GM23248 (cell line): ENCODE data around the gene SMC3. TPM values are rescaled to one million over a fixed set of nuclear protein-coding genes. Genes with fewer than 3 reads are reported as not detected.
"Not testable (repeated sequence)": the region's sequence is repeated elsewhere in the genome, so short reads cannot be mapped to it uniquely, and the experiment has no call there.

Experiments
- DNase-seq: peaks from one replicate; pipeline ENCODE4 v3.0.0-alpha.2; 2015
- H2AFZ ChIP-seq: fragments of 200-600 bp; sonication (generic); 2 replicates; pipeline ENCODE4 v1.6.1; 2016; ENCODE audit warnings: antibody characterized with exemption
- H3F3A ChIP-seq: fragments of 200-600 bp; sonication (generic); 2 replicates; pipeline ENCODE4 v1.6.1; 2016; ENCODE audit warnings: mild to moderate bottlenecking, antibody characterized with exemption, mixed run types; ENCODE audit not compliant: insufficient read depth
- H3K27ac ChIP-seq: fragments of 200-600 bp; sonication (generic); 2 replicates; pipeline ENCODE4 v1.5.1; 2016; ENCODE audit warnings: mild to moderate bottlenecking
- H3K27me3 ChIP-seq: fragments of 200-600 bp; sonication (generic); replicated peaks from 2 replicates; pipeline ENCODE4 v1.6.1; 2016; ENCODE audit warnings: mild to moderate bottlenecking; ENCODE audit not compliant: insufficient read depth
- H3K36me3 ChIP-seq: fragments of 200-600 bp; sonication (generic); 2 replicates; pipeline ENCODE4 v1.6.1; 2016; ENCODE audit warnings: low read depth, mild to moderate bottlenecking
- H3K4me1 ChIP-seq: fragments of 200-600 bp; sonication (generic); 2 replicates; pipeline ENCODE4 v1.6.1; 2016; ENCODE audit warnings: mild to moderate bottlenecking; ENCODE audit not compliant: insufficient read depth
- H3K4me2 ChIP-seq: fragments of 200-600 bp; sonication (generic); one replicate; pipeline ENCODE4 v1.6.1; 2016; ENCODE audit warnings: mild to moderate bottlenecking; ENCODE audit not compliant: unreplicated experiment
- H3K4me3 ChIP-seq: fragments of 200-600 bp; sonication (generic); 2 replicates; pipeline ENCODE4 v1.5.1; 2016; ENCODE audit warnings: mild to moderate bottlenecking
- H3K79me2 ChIP-seq: fragments of 200-600 bp; sonication (generic); 2 replicates; pipeline ENCODE4 v1.6.1; 2016; ENCODE audit warnings: mild to moderate bottlenecking; ENCODE audit not compliant: insufficient read depth
- H3K9ac ChIP-seq: fragments of 200-600 bp; sonication (generic); 2 replicates; pipeline ENCODE4 v1.6.1; 2016; ENCODE audit warnings: mild to moderate bottlenecking
- H3K9me2 ChIP-seq: fragments of 200-600 bp; sonication (generic); 2 replicates; pipeline ENCODE4 v1.6.1; 2016; ENCODE audit warnings: mixed run types, mild to moderate bottlenecking, moderate library complexity; ENCODE audit not compliant: insufficient read depth
- H3K9me3 ChIP-seq: fragments of 200-600 bp; sonication (generic); one replicate; pipeline ENCODE4 v1.6.1; 2017; ENCODE audit warnings: low read depth
- H4K20me1 ChIP-seq: fragments of 200-600 bp; sonication (generic); 2 replicates; pipeline ENCODE4 v1.6.0; 2016; ENCODE audit not compliant: insufficient read depth
- EZH2 ChIP-seq: fragments of 200-600 bp; sonication (generic); IDR thresholded peaks from 2 replicates; pipeline ENCODE4 v1.6.1; 2018; ENCODE audit warnings: antibody characterized with exemption, mild to moderate bottlenecking; ENCODE audit not compliant: insufficient read depth, poor library complexity, severe bottlenecking
- EZH2phosphoT487 ChIP-seq: fragments of 200-600 bp; sonication (generic); IDR thresholded peaks from 2 replicates; pipeline ENCODE4 v1.6.1; 2018; ENCODE audit warnings: antibody characterized with exemption, moderate library complexity, mild to moderate bottlenecking, low read depth; ENCODE audit not compliant: insufficient read depth
- WGBS, 2 experiments: methylation state at CpG; one replicate each; pipeline ENCODE4 v1.1.6; 2015 to 2017; ENCODE audit warnings: low lambda C conversion rate in 2 of 2, low coverage in 1 of 2; ENCODE audit errors: missing lambda C conversion rate in 2 of 2; 5-methylcytosine and 5-hydroxymethylcytosine counted together
- in situ Hi-C: fragments of 300-500 bp; cut with MboI; formaldehyde crosslinking; loops from 2 replicates; pipeline ENCODE4 v1.15.0; 2020
- polyA plus RNA-seq: library from polyadenylated mRNA; unstranded; fragments of >200 nt; fragmentation: Nextera tagmentation; extraction: Ambion mirVana; gene quantifications from 2 replicates; pipeline ENCODE4 v1.2.1, GENCODE V29; 2016
- total RNA-seq: library from RNA; depleted of rRNA; stranded (reverse); fragments of >200 nt; shearing (Covaris generic); gene quantifications from 2 replicates; pipeline ENCODE4 v1.2.3, GENCODE V29; 2014

Gene SMC3
- total and polyA plus RNA-seq, 2 experiments from 2014 or later, result 17.8 to 60.5 TPM

- no peak overlapping the region; the same call in 1 of the 2 replicates for H3K27ac ChIP-seq
- H3K9me3 ChIP-seq, result no peaks in the 10 kb centered on the region
- DNase-seq, result no peak
- H4K20me1 ChIP-seq, result no peaks in the 10 kb centered on the region
- in situ Hi-C loops, result no loop called here
- H3K9ac ChIP-seq, result no peak overlapping the region
- no peak overlapping the region for H2AFZ ChIP-seq
- H3K9me2 ChIP-seq, result no peaks in the 10 kb centered on the region
- H3K4me3 ChIP-seq, result no peak overlapping the region
- no peaks in the 10 kb centered on the region for H3K36me3 ChIP-seq
- peaks cover 71% of the 10 kb centered on the region for H3F3A ChIP-seq
- H3K79me2 ChIP-seq, result no peaks in the 10 kb centered on the region
- no peak for TF ChIP-seq EZH2phosphoT487
- TF ChIP-seq EZH2, result no peak
- H3K4me2 ChIP-seq, result no peak overlapping the region
- WGBS, 2 experiments, result 92 to 98% methylated on average over 2 of the region's 2 CpGs
- no peaks in the 10 kb centered on the region for H3K27me3 ChIP-seq
- peaks cover 65% of the 10 kb centered on the region for H3K4me1 ChIP-seq
Measured at GRCh38 chr10:110524859-110525232, 42.6 kb upstream of the SMC3 start.

- peak overlapping the region; percentile 65 for H3K4me2 ChIP-seq
- H3K9me3 ChIP-seq, result no peaks in the 10 kb centered on the region
- peaks cover 70% of the 10 kb centered on the region for H3F3A ChIP-seq
- no peaks in the 10 kb centered on the region for H3K79me2 ChIP-seq
- WGBS, 2 experiments, result 51 to 53% methylated on average over 9 of the region's 9 CpGs
- no peaks in the 10 kb centered on the region for H3K36me3 ChIP-seq
- 0 out of 2 replicates have a peak overlapping the region, but pooled peaks have one; percentile 26 for H2AFZ ChIP-seq
- H3K4me1 ChIP-seq, result peaks cover 67% of the 10 kb centered on the region
- peak overlapping the region; percentile 85 for H3K27ac ChIP-seq
- peak; percentile 91 for DNase-seq
- no peaks in the 10 kb centered on the region for H4K20me1 ChIP-seq
- in situ Hi-C loops, result no loop called here
- H3K9me2 ChIP-seq, result no peaks in the 10 kb centered on the region
- H3K9ac ChIP-seq, result peak overlapping the region; percentile 37
- H3K4me3 ChIP-seq, result no peak overlapping the region; the same call in 1 of the 2 replicates
- TF ChIP-seq EZH2, result no peak
- TF ChIP-seq EZH2phosphoT487, result no peak
- H3K27me3 ChIP-seq, result no peaks in the 10 kb centered on the region
Measured at GRCh38 chr10:110525349-110526260, 41.9 kb upstream of the SMC3 start.

GRCh38 chr10:110527731-110528171, 39.7 kb upstream of the SMC3 start:
- Histone ChIP-seq H3K4me2 (peak overlapping the region; percentile 23), H3K27me3 (no peaks in the 10 kb centered on the region), H3K4me1 (peaks cover 65% of the 10 kb centered on the region), H3K79me2 (no peaks in the 10 kb centered on the region), H3K36me3 (no peaks in the 10 kb centered on the region), H3K27ac (peak overlapping the region; percentile 75), H3K9ac (peak overlapping the region; percentile 38), H3F3A (peaks cover 64% of the 10 kb centered on the region), H3K9me3 (no peaks in the 10 kb centered on the region), H3K9me2 (no peaks in the 10 kb centered on the region), H2AFZ (no peak overlapping the region), H3K4me3 (no peak overlapping the region), H4K20me1 (no peaks in the 10 kb centered on the region)
- TF ChIP-seq EZH2phosphoT487 (no peak), EZH2 (no peak)
- peak; percentile 59 for DNase-seq
- WGBS, 2 experiments, result 40 to 44% methylated on average over 9 of the region's 9 CpGs
- in situ Hi-C loops, result no loop called here

GRCh38 chr10:110528224-110528996, 39.1 kb upstream of the SMC3 start:
- Histone ChIP-seq H3K36me3 (no peaks in the 10 kb centered on the region), H3K4me2 (peak overlapping the region; percentile 13), H3F3A (peaks cover 62% of the 10 kb centered on the region), H4K20me1 (no peaks in the 10 kb centered on the region), H3K9me3 (no peaks in the 10 kb centered on the region), H3K4me1 (peaks cover 63% of the 10 kb centered on the region), H3K9me2 (no peaks in the 10 kb centered on the region), H3K4me3 (no peak overlapping the region), H2AFZ (no peak overlapping the region), H3K27ac (peak overlapping the region; percentile 75), H3K79me2 (no peaks in the 10 kb centered on the region), H3K9ac (peak overlapping the region; percentile 38), H3K27me3 (no peaks in the 10 kb centered on the region)
- 78 to 94% methylated on average over 5 of the region's 5 CpGs for WGBS, 2 experiments
- peak; percentile 60 for DNase-seq
- in situ Hi-C loops, result no loop called here
- TF ChIP-seq EZH2, result no peak
- TF ChIP-seq EZH2phosphoT487, result no peak

- peak overlapping the region; percentile 13 for H3K4me2 ChIP-seq
Measured at GRCh38 chr10:110528997-110529524, 38.4 kb upstream of the SMC3 start.

More at GRCh38 chr10:110528997-110529524, 38.4 kb upstream of the SMC3 start:
- WGBS, 2 experiments, result 86 to 91% methylated on average over 8 of the region's 8 CpGs
- H2AFZ ChIP-seq, H3K36me3 ChIP-seq, H3K9me3 ChIP-seq, H3K9me2 ChIP-seq, in situ Hi-C loops, H4K20me1 ChIP-seq, H3K27me3 ChIP-seq, H3K4me3 ChIP-seq, H3K79me2 ChIP-seq: not testable (repeated sequence)
- Histone ChIP-seq H3K9ac (peak overlapping the region; percentile 37), H3K4me1 (peaks cover 63% of the 10 kb centered on the region), H3K27ac (peak overlapping the region; percentile 75), H3F3A (peaks cover 61% of the 10 kb centered on the region)
- peak; percentile 48 for DNase-seq
